ENCODE measurements around the gene CENPP.

CENPP gene

GRCh38 chr9:92603100-92603499, 277.3 kb downstream of the CENPP start:
- DNase-seq: no peak

DNA sequence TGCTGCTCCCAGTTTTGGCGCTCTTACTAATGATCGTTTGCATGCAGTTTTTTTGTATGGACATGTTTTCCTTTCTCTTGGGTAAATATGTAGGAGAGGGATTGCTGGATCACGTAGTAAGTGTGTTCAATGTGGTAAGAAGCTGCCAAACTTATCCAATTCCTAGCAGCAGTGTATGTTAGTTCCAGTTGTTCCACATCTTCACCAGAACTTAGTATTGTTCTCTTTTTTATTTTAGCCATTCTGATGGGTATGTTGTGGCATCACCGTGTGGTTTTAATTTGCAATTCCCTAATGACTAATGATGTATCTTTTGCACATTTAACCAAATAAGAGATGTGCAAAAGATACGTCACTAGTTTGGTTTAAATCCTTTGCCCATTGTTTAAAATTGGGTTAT, 278.2 kb downstream of the CENPP start:
- DNase-seq: no peak

- no peak for DNase-seq
Observed at GRCh38 chr9:92605224-92605623, 279.5 kb downstream of the CENPP start.

- DNase-seq: no peak
Observed at GRCh38 chr9:92607088-92607487, 281.3 kb downstream of the CENPP start.

GRCh38 chr9:92607773-92608172, 282.0 kb downstream of the CENPP start:
- no peak for DNase-seq

GRCh38 chr9:92608241-92608908, 282.6 kb downstream of the CENPP start:
- no peak for DNase-seq

DNA sequence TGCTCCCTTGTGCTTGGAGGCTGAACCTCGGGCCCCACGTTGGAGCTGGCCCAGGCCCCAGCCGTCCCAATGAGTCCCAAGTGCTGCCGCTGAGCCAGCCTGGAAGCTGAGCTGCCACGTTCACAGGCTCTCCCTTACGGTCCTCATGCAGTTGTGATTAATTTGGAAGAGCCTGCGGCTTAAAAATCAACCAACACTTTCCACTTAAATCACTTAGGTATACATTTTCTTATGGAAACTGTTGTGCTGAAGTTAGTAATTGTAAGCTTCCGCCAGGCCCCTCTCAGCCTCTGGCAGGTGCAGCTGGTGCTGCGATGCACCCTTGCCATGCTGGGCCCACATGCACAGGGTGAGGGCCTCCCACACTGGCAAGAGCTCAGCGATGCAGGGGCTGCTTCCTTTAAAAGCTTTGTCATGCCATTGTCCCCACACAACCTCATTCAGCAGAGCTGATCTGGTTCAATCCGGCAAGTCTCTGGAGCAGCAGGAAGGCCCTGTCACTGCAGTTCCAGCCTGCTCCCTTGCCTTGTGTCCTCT, 283.2 kb downstream of the CENPP start:
- DNase-seq: no peak

DNA sequence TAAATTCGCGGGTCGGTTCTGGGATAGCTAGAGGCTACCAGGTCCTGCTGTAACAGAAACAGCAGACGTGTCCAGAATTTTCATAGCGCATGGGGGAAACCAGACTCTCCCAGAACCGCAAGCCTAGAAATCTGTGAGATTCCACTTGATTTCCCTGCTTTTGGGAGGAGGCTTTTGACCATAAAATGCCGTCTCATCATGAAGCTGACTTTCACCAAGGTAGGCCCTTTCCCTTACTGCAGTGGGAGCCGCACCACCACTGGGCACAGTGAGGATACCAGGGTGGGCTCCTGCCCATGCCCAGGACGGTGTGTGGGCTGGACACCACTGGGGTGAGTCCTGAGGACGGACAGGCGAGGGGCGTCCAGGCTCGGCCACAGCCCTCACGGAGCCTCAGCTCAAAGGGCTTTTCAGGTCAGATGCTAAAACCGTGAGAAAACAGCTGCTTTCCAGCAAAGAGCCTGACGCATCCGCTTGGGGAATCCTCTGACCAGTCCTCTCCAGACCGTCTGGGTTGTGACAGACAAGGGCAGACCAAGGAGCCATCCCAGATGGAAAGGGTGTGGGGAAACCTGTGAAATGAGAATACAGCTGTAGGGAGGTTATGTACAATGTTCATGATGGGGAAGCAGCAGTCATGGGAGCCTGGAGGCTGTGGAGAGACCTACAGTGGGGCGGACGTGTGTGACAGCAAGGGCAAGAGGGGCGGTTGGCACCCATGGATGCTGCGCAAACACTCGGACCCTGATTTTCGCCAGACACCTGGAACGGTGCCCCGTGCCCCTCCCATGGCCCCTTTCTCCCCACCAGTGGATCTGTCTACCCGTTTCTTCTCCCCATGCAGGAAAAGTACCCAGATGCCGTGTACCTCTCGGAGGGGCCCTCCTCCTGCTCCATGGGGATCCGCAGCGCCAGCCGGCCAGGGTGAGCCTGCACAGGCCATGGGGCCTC, 285.0 kb downstream of the CENPP start:
- no peak for DNase-seq

- DNase-seq: no peak
Observed at GRCh38 chr9:92611621-92612285, 286.0 kb downstream of the CENPP start.

- no peak for DNase-seq
Observed at GRCh38 chr9:92612292-92612691, 286.5 kb downstream of the CENPP start.

GRCh38 chr9:92612816-92613215, 287.1 kb downstream of the CENPP start:
- DNase-seq: no peak

- no peak for DNase-seq
Observed at GRCh38 chr9:92613268-92614122, 287.7 kb downstream of the CENPP start.

GRCh38 chr9:92614123-92614510, 288.4 kb downstream of the CENPP start:
- no peak for DNase-seq

GRCh38 chr9:92614763-92615461, 289.2 kb downstream of the CENPP start:
- no peak for DNase-seq

DNA sequence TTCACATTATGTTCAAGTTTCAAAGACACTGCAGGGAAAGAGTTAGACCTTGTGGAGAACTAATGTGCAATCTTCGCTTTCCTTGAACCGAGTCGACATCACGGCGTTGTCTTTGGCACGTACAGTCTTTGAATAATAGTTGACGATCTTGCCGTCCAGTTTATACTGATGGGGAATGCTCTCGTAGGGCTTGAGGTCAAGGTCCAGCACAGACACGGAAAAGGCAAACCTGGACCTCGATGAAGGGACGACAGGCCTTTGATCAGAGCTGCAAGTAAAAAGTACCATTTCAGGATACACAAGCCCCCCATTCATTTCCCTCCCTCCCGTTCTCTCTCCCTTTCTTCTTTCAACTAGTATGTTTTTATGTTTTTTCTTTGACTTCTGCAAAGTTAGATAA, 290.0 kb downstream of the CENPP start:
- no peak for DNase-seq

GRCh38 chr9:92616199-92616641, 290.5 kb downstream of the CENPP start:
- no peak for DNase-seq

DNA sequence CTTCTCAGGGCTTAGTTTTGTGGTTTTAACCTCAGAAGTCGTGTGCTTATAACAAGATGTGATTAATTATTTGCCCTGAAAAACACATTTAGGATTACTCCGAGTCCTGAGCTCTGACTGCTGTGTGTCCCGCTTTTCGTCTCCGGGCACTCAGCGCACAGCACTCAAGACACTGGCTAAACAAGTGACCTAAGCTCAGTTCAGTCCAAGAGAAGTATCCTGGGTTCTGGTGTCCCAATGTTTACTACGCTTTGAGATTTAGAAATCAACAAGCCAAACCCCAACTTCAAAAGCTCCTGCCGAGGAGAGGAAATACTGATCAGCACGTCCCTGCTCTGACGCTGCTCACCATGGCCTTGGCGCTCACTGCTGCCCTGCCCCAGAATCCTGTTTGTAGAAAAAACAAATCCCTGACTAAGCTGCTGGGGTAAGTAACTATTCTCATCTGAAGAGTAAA, 290.9 kb downstream of the CENPP start:
- no peak for DNase-seq

DNA sequence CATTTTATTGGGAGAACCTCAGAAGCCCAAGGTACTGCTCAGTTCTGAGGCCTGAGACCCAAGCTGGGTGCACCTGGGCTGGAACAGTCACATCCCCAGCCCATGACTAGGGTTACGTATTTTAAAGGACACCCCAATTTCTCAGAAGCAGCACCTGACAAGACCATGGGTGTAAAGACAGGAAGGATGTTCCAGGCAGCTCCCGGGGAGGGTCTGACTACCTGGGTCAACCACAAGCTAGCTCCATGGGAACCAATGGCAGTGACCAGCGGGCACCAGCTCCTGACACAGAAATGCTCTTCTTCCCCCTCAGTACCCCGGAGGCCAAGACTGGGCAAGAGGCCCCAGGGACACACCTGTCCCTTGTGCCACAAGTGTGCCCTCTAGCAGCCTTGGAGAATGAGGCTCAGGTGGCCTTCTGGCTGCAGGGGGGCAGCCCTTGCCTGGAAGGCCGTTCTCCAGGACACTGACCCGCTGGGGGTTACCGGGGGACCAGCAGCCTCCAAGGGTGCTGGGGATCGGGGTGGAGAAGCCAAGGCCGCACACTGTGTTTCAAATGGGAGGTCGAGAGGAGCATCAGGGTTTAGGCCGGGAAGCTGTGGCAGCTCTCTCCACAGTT, 291.6 kb downstream of the CENPP start:
- DNase-seq: no peak

DNA sequence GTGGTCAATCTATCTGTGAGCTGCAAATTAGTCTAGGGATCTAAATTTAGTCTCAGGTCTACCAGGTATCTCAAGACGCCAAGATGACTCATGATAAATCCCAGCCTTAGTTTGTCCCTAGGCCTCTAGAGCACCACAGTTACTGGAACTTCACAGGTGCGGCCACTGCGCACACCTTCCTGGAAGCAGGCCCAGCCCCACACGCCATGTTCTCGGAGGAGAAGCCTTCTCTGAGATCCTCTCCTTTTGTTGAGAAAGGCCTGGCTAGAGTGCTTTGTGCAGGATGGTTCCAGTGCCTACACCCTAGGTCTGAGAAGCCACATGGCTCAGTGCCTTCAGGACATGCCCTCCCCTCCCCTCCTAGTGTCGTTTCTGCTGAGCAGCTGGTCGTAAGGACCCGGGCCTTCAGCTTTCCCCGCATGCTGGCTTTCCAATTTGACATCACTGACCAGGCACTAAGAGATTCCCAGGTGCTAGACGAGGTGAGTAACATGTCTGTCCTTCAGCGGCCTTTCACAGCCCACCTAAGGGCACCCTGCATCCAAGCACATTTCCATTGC, 292.3 kb downstream of the CENPP start:
- DNase-seq: no peak

GRCh38 chr9:92618633-92619225, 293.0 kb downstream of the CENPP start:
- no peak for DNase-seq

Measured in T1000 (cell line).